Activated CD8-positive, alpha-beta T cell treated with anti-CD3 and anti-CD28 coated beads, Interleukin-2, amount 10 ng/mL, durations not matched to agents 7 days and 5 days (primary cell): ENCODE measurements around the gene EPHA4. TPM values are rescaled to one million over a fixed set of nuclear protein-coding genes. Genes with fewer than 3 reads are reported as not detected.

Experiments used
- ATAC-seq: fragments of 150-1000 bp; cut with Tn5 transposase; one replicate; pipeline ENCODE4 v1.10.0; 2021; ENCODE audit warnings: moderate library complexity
- CTCF ChIA-PET: fragments of 350-600 bp; sonication (Branson Sonifier 250); formaldehyde crosslinking; loops from one replicate; lab custom pipeline; 2021; ENCODE audit warnings: antibody characterized with exemption; lab: Charles Lee
- POLR2A ChIA-PET: fragments of 350-600 bp; sonication (Branson Sonifier 250); formaldehyde crosslinking; loops from one replicate; lab custom pipeline; 2021; ENCODE audit warnings: antibody characterized with exemption; lab: Charles Lee
- DNase-seq: peaks from one replicate; pipeline ENCODE4 v3.0.0-alpha.2; 2020
- H3K27ac Mint-ChIP-seq: one replicate; pipeline ENCODE4 v1.8.0; 2021; ENCODE audit warnings: mild to moderate bottlenecking, mixed read lengths
- H3K27me3 Mint-ChIP-seq: one replicate; pipeline ENCODE4 v1.8.0; 2021; ENCODE audit warnings: low read depth, mixed read lengths
- H3K36me3 Mint-ChIP-seq: one replicate; pipeline ENCODE4 v1.8.0; 2021; ENCODE audit warnings: low read depth, mixed read lengths
- H3K4me1 Mint-ChIP-seq: one replicate; pipeline ENCODE4 v1.8.0; 2021; ENCODE audit warnings: low read depth, mixed read lengths
- H3K4me3 Mint-ChIP-seq: one replicate; pipeline ENCODE4 v1.8.0; 2021; ENCODE audit warnings: mild to moderate bottlenecking, mixed read lengths
- H3K9me3 Mint-ChIP-seq: one replicate; pipeline ENCODE4 v1.8.0; 2022; ENCODE audit warnings: mixed read lengths; ENCODE audit not compliant: insufficient read depth
- total RNA-seq, 2 experiments: library from RNA; stranded (reverse); gene quantifications; one replicate each; pipeline ENCODE4 v1.2.3, GENCODE V29; 2021

EPHA4 gene
- total RNA-seq, 2 experiments from 2014 or later, result 1.2 to 1.5 TPM

DNA sequence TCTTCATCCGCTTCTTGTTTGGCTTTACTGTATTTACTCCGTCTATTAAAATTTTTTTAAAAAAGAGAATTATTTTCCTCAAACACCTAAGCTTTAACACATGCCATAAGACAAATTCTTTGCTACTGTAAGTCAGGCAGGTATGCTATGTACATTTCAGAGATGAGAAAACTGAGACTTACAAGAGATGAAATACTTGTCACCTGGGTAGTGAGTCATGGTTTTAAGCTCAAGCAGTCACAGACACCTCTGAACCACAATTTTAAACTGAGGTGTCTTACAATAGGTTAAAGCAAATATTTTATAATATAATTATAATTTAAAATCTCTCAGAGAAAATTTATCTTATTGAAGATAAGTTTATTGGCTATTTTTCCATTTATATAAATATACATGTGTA is 126.0 kb downstream of the EPHA4 start:
- H3K27ac Mint-ChIP-seq, result no peak overlapping the region
- ChIA-PET POLR2A (no interaction called here), CTCF (no interaction called here)
- no peaks in the 10 kb centered on the region for H3K36me3 Mint-ChIP-seq
- H3K9me3 Mint-ChIP-seq, result no peaks in the 10 kb centered on the region
- ATAC-seq (no peak), DNase-seq (no peak)
- no peak overlapping the region for H3K4me3 Mint-ChIP-seq
- H3K4me1 Mint-ChIP-seq, result no peaks in the 10 kb centered on the region
- H3K27me3 Mint-ChIP-seq, result peaks cover 6% of the 10 kb centered on the region

DNA sequence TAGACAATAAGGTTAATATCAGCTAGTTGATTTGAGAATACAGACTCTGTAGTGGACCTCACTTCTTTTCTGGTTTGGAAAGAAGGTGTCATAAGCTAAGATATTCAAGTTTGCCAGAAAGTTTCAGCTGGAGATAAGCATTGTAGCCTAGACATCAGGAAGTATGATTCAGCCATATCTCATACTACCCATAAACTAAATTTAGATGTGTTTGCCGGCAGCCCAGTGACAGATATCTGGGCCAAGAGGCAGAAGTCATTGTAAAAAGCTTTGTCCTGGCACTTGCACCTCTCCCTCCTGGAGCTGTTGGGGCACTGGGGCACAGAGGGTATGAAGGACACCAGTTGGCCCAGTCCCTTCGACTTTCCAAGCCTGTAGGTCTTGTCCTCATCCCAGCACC is 128.0 kb downstream of the EPHA4 start:
- ChIA-PET POLR2A (no interaction called here), CTCF (interaction anchor here (1.3 kb wide), 1 partner anchor 10 kb away, joined by 3 read pairs; no protein-coding TSS in a partner anchor)
- DNase-seq (no peak), ATAC-seq (no peak)
- no peaks in the 10 kb centered on the region for H3K36me3 Mint-ChIP-seq
- no peaks in the 10 kb centered on the region for H3K9me3 Mint-ChIP-seq
- H3K4me3 Mint-ChIP-seq, result no peak overlapping the region
- H3K27ac Mint-ChIP-seq, result no peak overlapping the region
- H3K27me3 Mint-ChIP-seq, result peaks cover 6% of the 10 kb centered on the region
- no peaks in the 10 kb centered on the region for H3K4me1 Mint-ChIP-seq

DNA sequence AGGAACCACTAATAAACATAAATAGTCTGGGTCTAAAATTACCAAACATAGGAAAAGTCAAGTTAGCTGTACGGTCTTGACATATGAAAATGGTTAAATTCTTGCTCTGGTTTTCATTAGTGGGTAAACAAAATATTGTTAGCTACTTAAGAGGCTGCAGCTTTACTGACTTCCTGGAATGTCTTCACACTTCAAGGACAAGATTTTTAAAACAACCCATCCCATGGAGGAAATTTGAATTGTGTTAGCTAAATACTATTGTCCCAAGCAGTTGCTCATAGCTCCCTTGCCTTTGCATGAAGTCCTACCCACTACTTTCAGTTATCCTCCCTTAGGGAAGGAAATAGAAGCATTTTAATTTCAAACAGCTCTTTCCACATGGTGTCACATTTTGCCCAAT is 128.5 kb downstream of the EPHA4 start:
- Mint-ChIP-seq H3K27me3 (peaks cover 6% of the 10 kb centered on the region), H3K36me3 (no peaks in the 10 kb centered on the region), H3K27ac (no peak overlapping the region), H3K4me3 (no peak overlapping the region), H3K9me3 (no peaks in the 10 kb centered on the region), H3K4me1 (no peaks in the 10 kb centered on the region)
- ATAC-seq, result no peak
- CTCF ChIA-PET, result interaction anchor here (1.3 kb wide), 1 partner anchor 9 kb away, joined by 3 read pairs; no protein-coding TSS in a partner anchor
- POLR2A ChIA-PET, result no interaction called here
- DNase-seq, result no peak

- CTCF ChIA-PET, result no interaction called here
- ATAC-seq, result no peak
- DNase-seq, result no peak
- Mint-ChIP-seq H3K27ac (no peak overlapping the region), H3K36me3 (no peaks in the 10 kb centered on the region), H3K9me3 (no peaks in the 10 kb centered on the region), H3K27me3 (peaks cover 6% of the 10 kb centered on the region), H3K4me1 (no peaks in the 10 kb centered on the region), H3K4me3 (no peak overlapping the region)
- POLR2A ChIA-PET, result no interaction called here
Measured at GRCh38 chr2:221442128-221442527, 130.0 kb downstream of the EPHA4 start.

DNA sequence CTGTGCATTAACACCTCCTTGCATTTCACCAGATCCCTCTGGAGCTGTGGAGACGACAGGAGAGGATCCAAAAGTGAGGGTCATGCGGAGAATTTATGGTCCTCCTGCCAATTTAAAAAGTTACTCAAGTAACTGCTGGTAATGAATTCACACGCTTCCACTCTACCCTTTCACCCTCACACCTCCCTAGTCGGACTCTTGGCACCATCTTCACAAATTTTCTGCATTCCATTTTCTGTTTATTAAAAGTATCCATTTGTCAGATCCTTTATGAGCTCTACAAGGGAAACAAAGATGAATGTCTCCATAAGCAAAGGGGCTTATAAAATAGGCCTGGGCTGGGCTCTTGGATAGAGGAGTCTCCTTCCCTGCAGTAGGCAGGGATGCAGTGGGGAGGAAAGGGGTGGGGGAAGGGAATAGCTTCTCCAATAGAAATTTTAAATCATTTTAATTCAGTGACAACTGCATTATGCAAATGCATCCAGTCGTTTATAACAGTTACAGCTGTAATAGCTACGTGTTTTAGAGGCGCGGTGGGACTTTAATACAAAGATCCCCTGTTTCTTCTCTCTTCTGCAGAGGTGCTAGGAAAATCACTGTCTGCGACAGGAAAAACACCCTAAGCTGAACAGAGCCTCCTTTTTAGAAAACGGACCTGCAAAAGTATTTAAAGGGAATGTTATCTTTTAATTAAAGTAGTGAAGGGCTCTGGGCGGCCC is 132.2 kb downstream of the EPHA4 start:
- ATAC-seq (no peak), DNase-seq (no peak)
- Mint-ChIP-seq H3K4me1 (no peaks in the 10 kb centered on the region), H3K36me3 (no peaks in the 10 kb centered on the region), H3K27ac (no peak overlapping the region), H3K9me3 (no peaks in the 10 kb centered on the region), H3K4me3 (no peak overlapping the region), H3K27me3 (peaks cover 6% of the 10 kb centered on the region)
- CTCF ChIA-PET, result interaction anchor here (0.9 to 1.3 kb wide), 2 partner anchors 23 to 133 kb away, joined by 3 to 4 read pairs; no protein-coding TSS in a partner anchor
- POLR2A ChIA-PET, result no interaction called here

DNA sequence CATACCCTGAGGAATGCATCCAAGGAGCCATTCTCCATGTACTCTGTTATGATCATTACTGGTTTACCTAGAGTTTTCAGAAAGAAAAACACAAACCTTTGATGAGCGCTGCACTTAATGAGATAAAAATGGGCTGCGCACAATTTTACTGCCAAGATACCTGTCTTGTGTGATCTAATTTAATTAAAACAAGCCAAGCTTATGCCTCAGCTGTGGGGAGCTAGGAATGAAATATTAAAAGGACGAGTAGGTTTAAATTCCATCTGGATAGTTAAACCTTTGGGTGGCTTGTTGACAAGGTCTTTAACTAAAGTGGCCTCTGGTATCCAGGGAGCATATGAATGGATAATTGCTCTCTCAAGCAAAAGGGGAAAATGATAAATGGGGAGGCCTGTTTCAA is 135.0 kb downstream of the EPHA4 start:
- POLR2A ChIA-PET, result no interaction called here
- ATAC-seq, result no peak
- H3K4me1 Mint-ChIP-seq, result no peaks in the 10 kb centered on the region
- no peaks in the 10 kb centered on the region for H3K27me3 Mint-ChIP-seq
- no peak overlapping the region for H3K27ac Mint-ChIP-seq
- H3K9me3 Mint-ChIP-seq, result no peaks in the 10 kb centered on the region
- H3K36me3 Mint-ChIP-seq, result no peaks in the 10 kb centered on the region
- DNase-seq, result no peak
- CTCF ChIA-PET, result no interaction called here
- H3K4me3 Mint-ChIP-seq, result no peak overlapping the region

GRCh38 chr2:221435171-221435570 is 136.9 kb downstream of the EPHA4 start:
- Mint-ChIP-seq H3K4me1 (no peaks in the 10 kb centered on the region), H3K9me3 (no peaks in the 10 kb centered on the region), H3K27me3 (no peaks in the 10 kb centered on the region), H3K36me3 (no peaks in the 10 kb centered on the region), H3K27ac (no peak overlapping the region), H3K4me3 (no peak overlapping the region)
- no peak for DNase-seq
- ChIA-PET POLR2A (no interaction called here), CTCF (no interaction called here)
- ATAC-seq, result no peak

DNA sequence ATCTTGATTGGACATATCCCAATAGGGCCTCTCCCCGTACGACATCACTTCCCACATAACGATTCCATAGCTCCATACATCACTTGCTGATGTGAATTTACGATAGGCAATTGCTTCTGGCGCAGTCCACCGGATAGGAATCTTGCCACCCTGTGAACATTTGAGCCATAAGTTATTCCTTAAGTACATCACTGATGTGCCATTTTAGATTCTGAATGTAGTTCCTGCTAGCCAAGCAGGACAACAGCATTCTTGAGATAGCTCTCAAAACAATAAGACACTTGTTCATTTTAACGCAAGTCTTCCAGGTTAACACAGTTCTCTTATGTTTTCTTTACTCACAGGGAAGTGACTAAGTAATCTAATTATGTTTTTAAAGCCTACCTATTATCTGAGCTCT is 138.0 kb downstream of the EPHA4 start:
- H3K27ac Mint-ChIP-seq, result no peak overlapping the region
- DNase-seq, result no peak
- H3K4me1 Mint-ChIP-seq, result no peaks in the 10 kb centered on the region
- ChIA-PET CTCF (interaction anchor here (0.7 to 1.6 kb wide), 3 partner anchors 10 to 1128 kb away, joined by 3 to 4 read pairs (median 3); no protein-coding TSS in a partner anchor), POLR2A (interaction anchor here (1.1 kb wide), 1 partner anchor 16 kb away, joined by 3 read pairs; no protein-coding TSS in a partner anchor)
- H3K4me3 Mint-ChIP-seq, result no peak overlapping the region
- H3K36me3 Mint-ChIP-seq, result no peaks in the 10 kb centered on the region
- ATAC-seq, result no peak
- no peaks in the 10 kb centered on the region for H3K9me3 Mint-ChIP-seq
- H3K27me3 Mint-ChIP-seq, result no peaks in the 10 kb centered on the region

DNA sequence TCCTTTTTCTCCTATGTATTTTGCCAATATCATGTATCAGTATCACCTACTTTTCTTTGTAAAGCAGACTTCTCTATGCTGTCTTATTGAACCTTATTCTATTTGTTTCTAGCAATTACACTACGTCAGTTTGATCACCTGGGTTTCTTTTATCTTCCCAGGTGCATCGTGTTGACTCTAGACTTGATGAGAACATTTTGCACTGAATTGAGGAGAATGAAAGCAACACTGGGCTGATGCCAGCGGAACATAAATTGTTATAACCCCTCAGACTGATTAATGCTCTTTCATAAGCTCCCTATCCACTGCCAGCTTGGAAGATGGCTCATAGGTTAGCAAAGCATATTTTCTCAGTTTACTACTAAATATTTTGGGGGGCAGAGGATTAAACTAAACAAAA is 140.6 kb downstream of the EPHA4 start:
- CTCF ChIA-PET, result no interaction called here
- no peak for DNase-seq
- Mint-ChIP-seq H3K4me3 (no peak overlapping the region), H3K4me1 (no peaks in the 10 kb centered on the region), H3K27me3 (no peaks in the 10 kb centered on the region), H3K27ac (no peak overlapping the region), H3K9me3 (no peaks in the 10 kb centered on the region), H3K36me3 (no peaks in the 10 kb centered on the region)
- POLR2A ChIA-PET, result no interaction called here
- no peak for ATAC-seq

GRCh38 chr2:221429741-221430491 is 142.2 kb downstream of the EPHA4 start:
- Mint-ChIP-seq H3K27me3 (no peaks in the 10 kb centered on the region), H3K36me3 (no peaks in the 10 kb centered on the region)
- POLR2A ChIA-PET, result no interaction called here

GRCh38 chr2:221428896-221429295 is 143.2 kb downstream of the EPHA4 start:
- no peak overlapping the region for H3K4me3 Mint-ChIP-seq
- ChIA-PET CTCF (no interaction called here), POLR2A (no interaction called here)
- no peaks in the 10 kb centered on the region for H3K4me1 Mint-ChIP-seq
- no peak overlapping the region for H3K27ac Mint-ChIP-seq
- ATAC-seq, result no peak
- no peaks in the 10 kb centered on the region for H3K27me3 Mint-ChIP-seq
- DNase-seq, result no peak
- no peaks in the 10 kb centered on the region for H3K36me3 Mint-ChIP-seq
- no peaks in the 10 kb centered on the region for H3K9me3 Mint-ChIP-seq

More at GRCh38 chr2:221429741-221430491, 142.2 kb downstream of the EPHA4 start:
- no peak overlapping the region for H3K27ac Mint-ChIP-seq
- ATAC-seq, result no peak
- H3K4me1 Mint-ChIP-seq, result no peaks in the 10 kb centered on the region
- no peak overlapping the region for H3K4me3 Mint-ChIP-seq
- no peaks in the 10 kb centered on the region for H3K9me3 Mint-ChIP-seq
- no peak for DNase-seq
- CTCF ChIA-PET, result no interaction called here

DNA sequence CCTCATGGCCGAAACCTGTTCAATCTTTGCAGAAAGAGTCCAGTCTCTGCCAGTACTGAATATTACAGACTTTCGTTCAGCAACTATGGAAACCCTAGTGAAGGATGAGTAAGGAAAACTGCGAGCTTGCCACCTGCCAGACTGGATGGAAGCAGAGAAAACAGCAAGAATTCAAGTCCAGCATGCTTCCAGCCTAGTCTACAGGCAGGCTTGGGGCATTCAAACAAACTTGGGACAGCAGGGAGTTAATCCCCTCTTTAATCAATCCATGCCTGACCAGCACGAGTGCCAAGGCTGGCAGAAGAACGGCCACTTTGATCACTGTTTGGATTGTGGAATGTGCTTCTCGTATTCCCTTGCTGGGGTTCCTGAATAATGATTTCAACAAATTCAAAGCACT is 145.2 kb downstream of the EPHA4 start:
- H3K27ac Mint-ChIP-seq, result no peak overlapping the region
- ChIA-PET CTCF (no interaction called here), POLR2A (no interaction called here)
- H3K27me3 Mint-ChIP-seq, result no peaks in the 10 kb centered on the region
- DNase-seq (no peak), ATAC-seq (no peak)
- no peaks in the 10 kb centered on the region for H3K9me3 Mint-ChIP-seq
- no peak overlapping the region for H3K4me3 Mint-ChIP-seq
- no peaks in the 10 kb centered on the region for H3K4me1 Mint-ChIP-seq
- no peaks in the 10 kb centered on the region for H3K36me3 Mint-ChIP-seq
